Measurements from ENCODE around the gene SEMA6A. TPM values are rescaled to one million over a fixed set of nuclear protein-coding genes. Genes with fewer than 3 reads are reported as not detected.

The SEMA6A gene
- total RNA-seq, 2 donors from 2014 or later, result 7.4 to 11.4 TPM

- H3K4me3 ChIP-seq, result no peak overlapping the region
- H3K27ac ChIP-seq, result no peak overlapping the region
- H3K27me3 ChIP-seq (replicated peaks; ENCODE audit: insufficient read depth), result no peaks in the 10 kb centered on the region
- H3K4me1 ChIP-seq (ENCODE audit: control insufficient read depth in 1 of 2, low read depth in 2 of 2), result no peaks in the 10 kb centered on the region
- no peaks in the 10 kb centered on the region for H3K9me3 ChIP-seq
- H3K36me3 ChIP-seq, result no peaks in the 10 kb centered on the region
- TF ChIP-seq CTCF (IDR thresholded peaks at IDR 0.05), result no peak
- ATAC-seq (ENCODE audit: insufficient number of reproducible peaks, low FRiP score, low read depth) (no peak), DNase-seq (ENCODE audit: low spot score) (no peak)
These were observed 56.2 kb downstream of the SEMA6A start for GRCh38 chr5:116518423-116518822.

- no peaks in the 10 kb centered on the region for H3K27me3 ChIP-seq (replicated peaks; ENCODE audit: insufficient read depth)
- H3K9me3 ChIP-seq, result no peaks in the 10 kb centered on the region
- no peaks in the 10 kb centered on the region for H3K36me3 ChIP-seq
- no peak for DNase-seq (ENCODE audit: low spot score)
- no peak overlapping the region for H3K4me3 ChIP-seq
- no peak overlapping the region for H3K27ac ChIP-seq
- H3K4me1 ChIP-seq (ENCODE audit: control insufficient read depth in 1 of 2, low read depth in 2 of 2), result no peaks in the 10 kb centered on the region
- ATAC-seq (ENCODE audit: insufficient number of reproducible peaks, low FRiP score, low read depth), result no peak
- TF ChIP-seq CTCF (IDR thresholded peaks at IDR 0.05), result no peak
These were observed 57.1 kb downstream of the SEMA6A start for GRCh38 chr5:116517488-116517887.

- DNase-seq (ENCODE audit: low spot score) (no peak), ATAC-seq (ENCODE audit: insufficient number of reproducible peaks, low FRiP score, low read depth) (no peak)
- Histone ChIP-seq H3K4me3 (no peak overlapping the region), H3K4me1 (ENCODE audit: control insufficient read depth in 1 of 2, low read depth in 2 of 2) (peaks cover 0 to under 1% of the 10 kb centered on the region in 2 donors), H3K27ac (no peak overlapping the region), H3K9me3 (no peaks in the 10 kb centered on the region), H3K36me3 (no peaks in the 10 kb centered on the region), H3K27me3 (replicated peaks; ENCODE audit: insufficient read depth) (no peaks in the 10 kb centered on the region)
- no peak for TF ChIP-seq CTCF (IDR thresholded peaks at IDR 0.05)
These were observed 58.6 kb downstream of the SEMA6A start for GRCh38 chr5:116516021-116516420.

GRCh38 chr5:116514421-116514970 is 60.1 kb downstream of the SEMA6A start:
- Histone ChIP-seq H3K4me3 (no peak overlapping the region), H3K27ac (no peak overlapping the region), H3K9me3 (no peaks in the 10 kb centered on the region), H3K36me3 (no peaks in the 10 kb centered on the region), H3K27me3 (replicated peaks; ENCODE audit: insufficient read depth) (no peaks in the 10 kb centered on the region), H3K4me1 (ENCODE audit: control insufficient read depth in 1 of 2, low read depth in 2 of 2) (peaks cover 5 to 10% of the 10 kb centered on the region in 2 donors)
- ATAC-seq (ENCODE audit: insufficient number of reproducible peaks, low FRiP score, low read depth) (no peak), DNase-seq (ENCODE audit: low spot score) (no peak)
- TF ChIP-seq CTCF (IDR thresholded peaks at IDR 0.05), result no peak

GRCh38 chr5:116510517-116510916 is 64.1 kb downstream of the SEMA6A start:
- no peaks in the 10 kb centered on the region for H3K36me3 ChIP-seq
- no peaks in the 10 kb centered on the region for H3K27me3 ChIP-seq (replicated peaks; ENCODE audit: insufficient read depth)
- no peaks in the 10 kb centered on the region for H3K9me3 ChIP-seq
- peaks cover 5 to 10% of the 10 kb centered on the region in 2 donors for H3K4me1 ChIP-seq (ENCODE audit: control insufficient read depth in 1 of 2, low read depth in 2 of 2)
- H3K4me3 ChIP-seq, result no peak overlapping the region
- H3K27ac ChIP-seq, result no peak overlapping the region
- ATAC-seq (ENCODE audit: insufficient number of reproducible peaks, low FRiP score, low read depth), result no peak
- TF ChIP-seq CTCF (IDR thresholded peaks at IDR 0.05), result no peak
- DNase-seq (ENCODE audit: low spot score), result no peak
